Measurements from ENCODE around the gene HIBCH. TPM values are rescaled to one million over a fixed set of nuclear protein-coding genes. Genes with fewer than 3 reads are reported as not detected.

HIBCH gene
- total RNA-seq, 1 experiment from 2014 or later = 26.5 TPM

- CTCF ChIA-PET = no interaction called here
- Mint-ChIP-seq H3K4me1 (no peaks in the 10 kb centered on the region), H3K27me3 (ENCODE audit: low read depth) (no peaks in the 10 kb centered on the region), H3K9me3 (peaks cover 7% of the 10 kb centered on the region), H3K36me3 (peaks cover 31% of the 10 kb centered on the region), H3K27ac (peak overlapping the region; percentile 15; the same call in 1 of the 2 replicates), H3K4me3 (no peak overlapping the region)
- TF ChIP-seq CREB1 (CRISPR knock-in tag; IDR thresholded peaks at IDR 0.05) (no peak), JAZF1 (CRISPR knock-in tag; IDR thresholded peaks at IDR 0.05) (no peak), ATF6 (CRISPR knock-in tag; IDR thresholded peaks at IDR 0.05) (no peak), PRRX2 (CRISPR knock-in tag; IDR thresholded peaks at IDR 0.05) (no peak), KAT7 (CRISPR knock-in tag; IDR thresholded peaks at IDR 0.05; ENCODE audit: borderline replicate concordance) (no peak), ZBTB21 (CRISPR knock-in tag; IDR thresholded peaks at IDR 0.05; ENCODE audit: borderline replicate concordance) (no peak), GRHL2 (CRISPR knock-in tag; IDR thresholded peaks at IDR 0.05; ENCODE audit: insufficient replicate concordance, severe bottlenecking) (no peak)
- TF ChIP-seq, protein P1, sequence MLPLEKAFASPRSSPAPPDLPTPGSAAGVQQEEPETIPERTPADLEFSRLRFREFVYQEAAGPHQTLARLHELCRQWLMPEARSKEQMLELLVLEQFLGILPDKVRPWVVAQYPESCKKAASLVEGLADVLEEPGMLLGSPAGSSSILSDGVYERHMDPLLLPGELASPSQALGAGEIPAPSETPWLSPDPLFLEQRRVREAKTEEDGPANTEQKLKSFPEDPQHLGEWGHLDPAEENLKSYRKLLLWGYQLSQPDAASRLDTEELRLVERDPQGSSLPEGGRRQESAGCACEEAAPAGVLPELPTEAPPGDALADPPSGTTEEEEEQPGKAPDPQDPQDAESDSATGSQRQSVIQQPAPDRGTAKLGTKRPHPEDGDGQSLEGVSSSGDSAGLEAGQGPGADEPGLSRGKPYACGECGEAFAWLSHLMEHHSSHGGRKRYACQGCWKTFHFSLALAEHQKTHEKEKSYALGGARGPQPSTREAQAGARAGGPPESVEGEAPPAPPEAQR (CRISPR knock-in tag; IDR thresholded peaks at IDR 0.05) = no peak
- TF ChIP-seq, protein P2, sequence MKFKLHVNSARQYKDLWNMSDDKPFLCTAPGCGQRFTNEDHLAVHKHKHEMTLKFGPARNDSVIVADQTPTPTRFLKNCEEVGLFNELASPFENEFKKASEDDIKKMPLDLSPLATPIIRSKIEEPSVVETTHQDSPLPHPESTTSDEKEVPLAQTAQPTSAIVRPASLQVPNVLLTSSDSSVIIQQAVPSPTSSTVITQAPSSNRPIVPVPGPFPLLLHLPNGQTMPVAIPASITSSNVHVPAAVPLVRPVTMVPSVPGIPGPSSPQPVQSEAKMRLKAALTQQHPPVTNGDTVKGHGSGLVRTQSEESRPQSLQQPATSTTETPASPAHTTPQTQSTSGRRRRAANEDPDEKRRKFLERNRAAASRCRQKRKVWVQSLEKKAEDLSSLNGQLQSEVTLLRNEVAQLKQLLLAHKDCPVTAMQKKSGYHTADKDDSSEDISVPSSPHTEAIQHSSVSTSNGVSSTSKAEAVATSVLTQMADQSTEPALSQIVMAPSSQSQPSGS (CRISPR knock-in tag; IDR thresholded peaks at IDR 0.05; ENCODE audit: borderline replicate concordance, low read depth) = no peak
- ATAC-seq (no peak), DNase-seq (ENCODE audit: low spot score) (no peak)
- POLR2A ChIA-PET = no interaction called here
These were observed 84.0 kb downstream of the HIBCH start for GRCh38 chr2:190235551-190236075.

DNA sequence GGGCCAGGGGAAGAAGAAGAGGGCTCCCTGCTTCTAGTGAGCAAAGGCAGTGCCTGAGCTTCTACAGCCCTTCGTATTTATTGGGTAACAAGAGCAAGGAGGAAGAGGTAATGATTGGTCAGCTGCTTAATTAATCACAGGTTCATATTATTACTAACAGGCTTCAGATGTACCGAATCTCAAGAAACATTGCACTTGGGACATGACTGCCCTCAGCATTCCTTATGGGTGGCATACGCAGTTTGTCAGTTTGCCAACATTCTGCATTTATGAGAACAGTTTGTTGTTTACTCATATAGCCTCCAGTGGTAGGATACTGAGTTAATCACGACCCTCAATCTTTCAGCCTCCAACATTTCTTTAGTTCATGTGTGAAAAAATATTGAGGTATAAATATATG is 84.5 kb downstream of the HIBCH start:
- ChIA-PET CTCF (no interaction called here), POLR2A (no interaction called here)
- DNase-seq (ENCODE audit: low spot score) = no peak
- no peak for ATAC-seq
- H3K27ac Mint-ChIP-seq = no peak overlapping the region
- peaks cover 2% of the 10 kb centered on the region for H3K9me3 Mint-ChIP-seq
- no peak overlapping the region for H3K4me3 Mint-ChIP-seq
- H3K27me3 Mint-ChIP-seq (ENCODE audit: low read depth) = no peaks in the 10 kb centered on the region
- H3K4me1 Mint-ChIP-seq = no peaks in the 10 kb centered on the region
- peaks cover 26% of the 10 kb centered on the region for H3K36me3 Mint-ChIP-seq
- TF ChIP-seq NFE2L1 (CRISPR knock-in tag; IDR thresholded peaks at IDR 0.05) (no peak), KAT7 (CRISPR knock-in tag; IDR thresholded peaks at IDR 0.05; ENCODE audit: borderline replicate concordance) (no peak), IRF2 (CRISPR knock-in tag; IDR thresholded peaks at IDR 0.05; ENCODE audit: borderline replicate concordance, low read depth) (no peak), SMAD4 (CRISPR knock-in tag; IDR thresholded peaks at IDR 0.05) (no peak), NFYB (CRISPR knock-in tag; conservative IDR thresholded peaks at IDR 0.05; ENCODE audit: low read depth) (no peak), ATF6 (CRISPR knock-in tag; IDR thresholded peaks at IDR 0.05) (no peak), USF1 (CRISPR knock-in tag; IDR thresholded peaks at IDR 0.05) (no peak), MXD4 (CRISPR knock-in tag; IDR thresholded peaks at IDR 0.05; ENCODE audit: borderline replicate concordance) (no peak), ZMAT4 (CRISPR knock-in tag; IDR thresholded peaks at IDR 0.05) (no peak), ZNF512 (CRISPR knock-in tag; IDR thresholded peaks at IDR 0.05; ENCODE audit: borderline replicate concordance) (no peak), SOX15 (CRISPR knock-in tag; IDR thresholded peaks at IDR 0.05) (no peak), ZNF219 (CRISPR knock-in tag; IDR thresholded peaks at IDR 0.05; ENCODE audit: borderline replicate concordance) (no peak)
- TF ChIP-seq, protein P3, sequence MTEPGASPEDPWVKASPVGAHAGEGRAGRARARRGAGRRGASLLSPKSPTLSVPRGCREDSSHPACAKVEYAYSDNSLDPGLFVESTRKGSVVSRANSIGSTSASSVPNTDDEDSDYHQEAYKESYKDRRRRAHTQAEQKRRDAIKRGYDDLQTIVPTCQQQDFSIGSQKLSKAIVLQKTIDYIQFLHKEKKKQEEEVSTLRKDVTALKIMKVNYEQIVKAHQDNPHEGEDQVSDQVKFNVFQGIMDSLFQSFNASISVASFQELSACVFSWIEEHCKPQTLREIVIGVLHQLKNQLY (CRISPR knock-in tag; IDR thresholded peaks at IDR 0.05) = no peak
- TF ChIP-seq, protein P4, sequence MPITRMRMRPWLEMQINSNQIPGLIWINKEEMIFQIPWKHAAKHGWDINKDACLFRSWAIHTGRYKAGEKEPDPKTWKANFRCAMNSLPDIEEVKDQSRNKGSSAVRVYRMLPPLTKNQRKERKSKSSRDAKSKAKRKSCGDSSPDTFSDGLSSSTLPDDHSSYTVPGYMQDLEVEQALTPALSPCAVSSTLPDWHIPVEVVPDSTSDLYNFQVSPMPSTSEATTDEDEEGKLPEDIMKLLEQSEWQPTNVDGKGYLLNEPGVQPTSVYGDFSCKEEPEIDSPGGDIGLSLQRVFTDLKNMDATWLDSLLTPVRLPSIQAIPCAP (CRISPR knock-in tag; IDR thresholded peaks at IDR 0.05) = no peak
- TF ChIP-seq, protein P5, sequence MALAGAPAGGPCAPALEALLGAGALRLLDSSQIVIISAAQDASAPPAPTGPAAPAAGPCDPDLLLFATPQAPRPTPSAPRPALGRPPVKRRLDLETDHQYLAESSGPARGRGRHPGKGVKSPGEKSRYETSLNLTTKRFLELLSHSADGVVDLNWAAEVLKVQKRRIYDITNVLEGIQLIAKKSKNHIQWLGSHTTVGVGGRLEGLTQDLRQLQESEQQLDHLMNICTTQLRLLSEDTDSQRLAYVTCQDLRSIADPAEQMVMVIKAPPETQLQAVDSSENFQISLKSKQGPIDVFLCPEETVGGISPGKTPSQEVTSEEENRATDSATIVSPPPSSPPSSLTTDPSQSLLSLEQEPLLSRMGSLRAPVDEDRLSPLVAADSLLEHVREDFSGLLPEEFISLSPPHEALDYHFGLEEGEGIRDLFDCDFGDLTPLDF (CRISPR knock-in tag; IDR thresholded peaks at IDR 0.05) = no peak
